PFSK-1 (cell line): ENCODE measurements around the gene GUCY2D.

Experiments used
- FOXP2 ChIP-seq: optimal IDR thresholded peaks from 2 replicates; pipeline ENCODE3; 2011; ENCODE audit warnings: borderline replicate concordance, control low read depth, inconsistent platforms; ENCODE audit not compliant: insufficient read depth; ENCODE audit errors: extremely low read length, extremely low read depth
- POLR2AphosphoS5 ChIP-seq: IDR thresholded peaks from 2 replicates; pipeline ENCODE4 v1.6.1; 2012; ENCODE audit warnings: low read depth, mild to moderate bottlenecking, control low read depth, low read length, moderate library complexity
- REST ChIP-seq, 2 experiments: IDR thresholded peaks; 2 replicates each; pipeline versions ENCODE4 v1.6.1 to v1.8.0; 2011 to 2012; ENCODE audit warnings: low read depth in 2 of 2, low read length in 2 of 2, control low read depth in 1 of 2, inconsistent platforms in 1 of 2, mild to moderate bottlenecking in 1 of 2, moderate library complexity in 1 of 2; ENCODE audit not compliant: insufficient read depth in 1 of 2
- SIN3A ChIP-seq: IDR thresholded peaks from 2 replicates; pipeline ENCODE4 v1.6.1; 2012; ENCODE audit warnings: mild to moderate bottlenecking, low read length, moderate library complexity, borderline replicate concordance; ENCODE audit not compliant: insufficient read depth
- TAF1 ChIP-seq: IDR thresholded peaks from 2 replicates; pipeline ENCODE4 v1.6.1; 2012; ENCODE audit warnings: low read length, control low read depth, borderline replicate concordance; ENCODE audit not compliant: insufficient read depth

- TF ChIP-seq REST (IDR thresholded peaks at IDR 0.05; ENCODE audit: insufficient read depth in 1 of 2, low read depth in 2 of 2, low read length in 2 of 2), result no peak
- TF ChIP-seq TAF1, result no peak
- no peak for TF ChIP-seq SIN3A
- no peak for TF ChIP-seq POLR2AphosphoS5
- TF ChIP-seq FOXP2, result no peak
These were observed 30.2 kb upstream of the GUCY2D start for GRCh38 chr17:7972131-7972785.
